NCI-H446 treated with DMSO at 0.1 percent for 48 hours (cell line): ENCODE data around the gene ZC3H12A.
A peak's percentile ranks its signal among the peaks of the same experiment; 100 is the strongest.

ENCODE experiments used
- DNase-seq: peaks from one replicate; lab custom pipeline; 2025; lab: John Stamatoyannopoulos, UW

ZC3H12A gene

GRCh38 chr1:37478890-37479254 lies 4.5 kb downstream of the ZC3H12A start:
- no peak for DNase-seq

- no peak for DNase-seq
Measured at GRCh38 chr1:37479255-37480124, 5.1 kb downstream of the ZC3H12A start.

DNA sequence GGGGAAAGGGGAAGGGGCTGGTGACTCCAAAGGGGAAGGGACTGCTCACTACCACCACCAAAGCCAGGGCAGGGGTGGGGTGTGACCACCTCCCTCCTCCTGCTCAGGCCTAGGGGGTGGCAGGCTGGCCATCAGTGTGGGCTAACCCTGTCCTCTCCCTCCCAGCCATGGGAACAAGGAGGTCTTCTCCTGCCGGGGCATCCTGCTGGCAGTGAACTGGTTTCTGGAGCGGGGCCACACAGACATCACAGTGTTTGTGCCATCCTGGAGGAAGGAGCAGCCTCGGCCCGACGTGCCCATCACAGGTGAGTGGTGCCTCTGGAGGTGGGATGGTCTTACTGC lies 5.7 kb downstream of the ZC3H12A start:
- DNase-seq: no peak

DNA sequence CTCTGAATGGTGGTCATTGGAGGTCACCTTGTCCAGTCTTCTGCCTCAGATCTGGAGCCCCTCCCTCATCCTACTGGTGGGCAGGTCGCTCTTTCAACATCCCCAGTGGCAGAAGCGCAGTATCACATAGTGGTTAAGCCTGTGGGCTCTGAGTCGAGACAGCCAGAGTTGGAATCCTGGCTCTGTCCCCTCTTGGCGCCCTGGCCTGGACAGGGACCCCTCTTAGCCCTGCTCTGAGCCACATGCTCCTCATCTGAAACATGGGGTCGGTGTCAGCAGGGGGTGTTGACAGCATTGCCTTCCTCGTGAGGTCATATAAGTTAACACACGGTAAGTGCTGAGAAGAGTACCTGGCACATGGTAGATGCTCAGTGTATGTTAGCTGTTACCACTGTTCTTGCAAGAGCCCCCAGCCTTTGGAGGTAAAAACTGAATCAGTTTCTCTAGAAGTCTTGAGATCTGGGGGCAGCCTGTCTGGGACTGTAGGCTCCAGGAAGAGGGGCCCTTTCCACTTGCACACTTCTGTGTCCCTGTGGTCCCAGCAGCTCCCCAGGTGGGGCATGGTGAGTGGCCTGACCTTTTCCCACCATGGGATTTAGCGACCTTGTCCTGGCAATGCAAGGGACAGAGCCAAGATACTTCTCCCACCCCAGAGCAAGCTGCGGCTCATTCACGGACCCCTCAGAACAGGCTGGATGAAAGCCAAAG lies 6.4 kb downstream of the ZC3H12A start:
- no peak for DNase-seq

GRCh38 chr1:37481289-37482003 lies 7.1 kb downstream of the ZC3H12A start:
- DNase-seq: no peak

- no peak for DNase-seq
Measured at GRCh38 chr1:37482004-37482785, 7.8 kb downstream of the ZC3H12A start.

DNA sequence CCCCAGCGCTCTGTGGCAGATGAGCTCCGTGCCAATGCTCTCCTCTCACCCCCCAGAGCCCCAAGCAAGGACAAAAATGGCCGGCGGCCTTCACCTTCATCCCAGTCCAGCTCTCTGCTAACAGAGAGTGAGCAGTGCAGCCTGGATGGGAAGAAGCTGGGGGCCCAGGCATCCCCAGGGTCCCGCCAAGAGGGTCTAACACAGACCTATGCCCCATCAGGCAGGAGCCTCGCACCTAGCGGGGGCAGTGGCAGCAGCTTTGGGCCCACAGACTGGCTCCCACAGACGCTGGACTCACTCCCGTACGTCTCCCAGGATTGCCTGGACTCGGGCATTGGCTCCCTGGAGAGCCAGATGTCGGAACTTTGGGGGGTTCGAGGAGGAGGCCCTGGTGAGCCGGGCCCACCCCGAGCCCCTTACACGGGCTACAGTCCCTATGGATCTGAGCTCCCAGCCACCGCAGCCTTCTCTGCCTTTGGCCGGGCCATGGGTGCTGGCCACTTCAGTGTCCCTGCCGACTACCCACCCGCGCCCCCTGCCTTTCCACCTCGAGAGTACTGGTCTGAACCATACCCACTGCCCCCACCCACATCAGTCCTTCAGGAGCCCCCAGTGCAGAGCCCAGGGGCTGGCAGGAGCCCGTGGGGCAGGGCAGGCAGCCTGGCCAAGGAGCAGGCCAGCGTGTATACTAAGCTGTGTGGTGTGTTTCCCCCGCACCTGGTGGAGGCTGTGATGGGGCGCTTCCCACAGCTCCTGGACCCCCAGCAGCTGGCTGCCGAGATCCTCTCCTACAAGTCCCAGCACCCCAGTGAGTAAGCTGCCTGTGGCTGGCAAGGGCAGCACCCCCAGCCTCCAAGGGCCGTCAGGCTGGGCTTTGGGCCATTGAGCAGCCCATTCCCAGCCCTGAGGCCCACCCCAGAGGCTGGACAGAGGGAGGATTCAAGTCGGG lies 8.7 kb downstream of the ZC3H12A start:
- no peak for DNase-seq

DNA sequence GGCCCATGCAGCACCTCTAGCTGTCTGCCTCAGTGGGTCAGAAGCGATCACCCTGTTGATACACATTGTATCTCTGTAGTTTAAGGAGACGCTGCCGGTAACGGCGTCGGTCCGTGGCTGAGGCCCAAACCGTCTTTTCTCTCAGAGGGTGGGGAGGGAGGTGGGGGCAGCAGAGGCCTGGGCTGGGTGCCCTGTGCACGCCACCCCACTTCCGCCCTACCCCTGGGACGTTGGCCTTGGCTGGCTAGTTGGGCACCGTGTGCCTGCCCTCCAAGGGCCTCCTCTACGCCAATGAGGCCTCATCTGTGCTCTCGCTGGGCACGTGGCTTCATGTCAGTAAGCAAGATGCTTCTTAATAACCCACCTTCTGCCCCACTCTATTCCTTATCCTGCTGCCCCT lies 9.4 kb downstream of the ZC3H12A start:
- no peak for DNase-seq

DNA sequence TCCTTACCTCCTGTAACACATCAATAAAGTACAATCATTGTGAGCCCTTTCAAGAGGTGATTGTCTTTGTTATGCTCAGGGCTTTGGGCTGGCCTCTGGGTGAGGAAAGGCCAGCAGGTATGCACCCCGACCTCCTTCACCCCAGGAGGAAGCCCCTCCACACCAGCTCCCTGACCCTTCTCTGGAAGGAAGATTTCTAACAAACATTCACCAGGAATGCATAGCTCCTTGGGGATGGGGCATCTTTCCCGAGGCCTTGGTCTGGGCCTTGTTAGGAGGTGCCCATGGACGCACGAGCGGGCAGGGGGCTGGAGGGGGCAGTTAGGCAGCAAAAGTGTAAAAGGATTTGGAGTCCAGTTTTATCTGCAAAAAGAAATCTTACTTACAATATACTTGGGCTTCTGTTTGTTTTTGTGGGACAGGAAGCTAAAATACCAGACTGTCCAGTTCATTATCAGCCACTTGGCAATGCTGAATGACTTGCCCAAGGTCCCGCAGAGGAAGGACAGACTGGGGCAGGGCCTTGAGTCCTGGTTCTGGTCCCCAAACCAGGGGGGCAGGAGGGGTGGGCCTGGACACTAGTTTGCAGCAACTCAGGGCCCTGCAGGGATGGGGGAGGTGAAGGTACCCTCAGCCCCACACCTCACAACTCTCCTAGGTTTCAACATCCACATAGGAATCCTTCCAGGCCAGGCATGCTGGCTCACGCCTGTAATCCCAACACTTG lies 10.1 kb downstream of the ZC3H12A start:
- DNase-seq: no peak

GRCh38 chr1:37485902-37486679 lies 11.7 kb downstream of the ZC3H12A start:
- no peak for DNase-seq

- peak; percentile 18 for DNase-seq
Measured at GRCh38 chr1:37486680-37487618, 12.6 kb downstream of the ZC3H12A start.

DNA sequence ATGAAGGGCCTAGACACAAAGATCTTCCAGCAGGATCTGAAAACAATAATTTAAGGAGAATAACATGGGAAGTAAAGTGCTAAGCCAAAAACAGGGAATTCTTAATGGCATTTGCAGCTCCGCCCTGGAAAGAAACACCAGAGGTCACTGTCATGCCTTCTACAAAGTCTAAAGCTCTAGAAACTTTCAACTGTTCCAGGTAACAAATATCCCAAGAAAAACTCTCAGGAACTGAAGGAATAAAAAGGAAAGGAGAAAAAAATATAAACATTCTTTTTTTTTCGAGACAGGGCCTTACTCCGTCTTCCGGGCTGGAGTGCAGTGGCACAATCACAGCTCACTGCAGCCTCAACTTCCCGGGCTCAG lies 13.2 kb downstream of the ZC3H12A start:
- DNase-seq: no peak

- no peak for DNase-seq
Measured at GRCh38 chr1:37493336-37494098, 19.1 kb downstream of the ZC3H12A start.

GRCh38 chr1:37495875-37496274 lies 21.5 kb downstream of the ZC3H12A start:
- no peak for DNase-seq

DNA sequence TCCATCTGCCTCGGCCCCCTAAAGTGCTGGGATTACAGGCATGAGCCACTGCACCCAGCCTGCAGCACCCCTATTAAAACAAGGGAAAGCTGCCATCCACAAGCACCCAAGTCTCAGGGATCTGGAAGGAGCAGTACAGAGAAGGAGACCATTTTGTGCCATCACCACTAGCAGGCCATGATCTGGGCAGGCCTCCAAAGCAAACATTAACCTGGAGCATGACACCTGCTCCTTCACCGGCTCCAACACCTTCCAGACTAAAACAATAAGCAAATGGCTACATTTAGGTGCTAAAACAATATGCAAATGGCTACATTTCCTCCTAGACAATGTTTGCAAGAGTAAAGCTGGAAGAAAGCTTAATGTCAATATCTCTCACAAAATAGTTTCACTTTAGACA lies 23.5 kb downstream of the ZC3H12A start:
- no peak for DNase-seq

GRCh38 chr1:37498872-37499617 lies 24.7 kb downstream of the ZC3H12A start:
- DNase-seq: no peak

DNA sequence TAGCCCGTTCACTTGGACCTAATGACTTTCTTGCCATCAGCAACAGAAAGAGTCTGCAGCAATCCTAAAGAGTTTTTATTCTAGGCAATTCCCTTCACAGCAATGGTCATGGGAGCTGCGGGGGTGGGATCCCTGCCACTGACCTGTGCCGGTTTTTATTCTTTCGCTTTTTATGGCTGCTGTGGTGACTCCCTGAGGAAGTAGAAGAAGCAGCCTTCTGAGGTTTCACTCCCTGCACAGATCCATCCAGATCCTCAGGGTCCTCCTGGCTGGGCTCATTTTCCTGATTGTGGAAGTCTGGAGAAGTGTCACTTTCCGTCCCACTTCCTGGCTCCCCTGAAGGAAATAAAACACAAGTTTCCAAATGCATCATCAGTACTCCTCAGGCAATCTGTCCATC lies 27.3 kb downstream of the ZC3H12A start:
- DNase-seq: no peak
